Activated B cell treated with CpG ODN at 0.5 μM for 24 hours (primary cell): ENCODE measurements around the gene MTURN. TPM values are rescaled to one million over a fixed set of nuclear protein-coding genes. Genes with fewer than 3 reads are reported as not detected.
A peak's percentile ranks its signal among the peaks of the same experiment; 100 is the strongest.

ENCODE experiments used
- ATAC-seq: fragments of 200-7000 bp; cut with Tn5 transposase; one replicate; pipeline ENCODE4 v1.10.0; 2021; ENCODE audit warnings: low read depth, mild to moderate bottlenecking, moderate library complexity
- CTCF ChIA-PET: fragments of 350-600 bp; sonication (Branson Sonifier 250); formaldehyde crosslinking; loops from one replicate; lab custom pipeline; 2021; ENCODE audit warnings: antibody characterized with exemption; lab: Charles Lee
- POLR2A ChIA-PET: fragments of 350-600 bp; sonication (Branson Sonifier 250); formaldehyde crosslinking; loops from one replicate; lab custom pipeline; 2021; ENCODE audit warnings: antibody characterized with exemption; lab: Charles Lee
- DNase-seq: peaks from one replicate; pipeline ENCODE4 v3.0.0; 2022
- H3K27ac Mint-ChIP-seq: one replicate; pipeline ENCODE4 v1.8.0; 2020; ENCODE audit warnings: mixed read lengths
- H3K27me3 Mint-ChIP-seq: one replicate; pipeline ENCODE4 v1.8.0; 2021; ENCODE audit warnings: mixed read lengths
- H3K36me3 Mint-ChIP-seq: one replicate; pipeline ENCODE4 v1.8.0; 2021; ENCODE audit warnings: low read depth, mixed read lengths
- H3K4me1 Mint-ChIP-seq: one replicate; pipeline ENCODE4 v1.8.0; 2021; ENCODE audit warnings: mixed read lengths
- H3K4me3 Mint-ChIP-seq: one replicate; pipeline ENCODE4 v1.8.0; 2020; ENCODE audit warnings: mild to moderate bottlenecking, mixed read lengths
- H3K9me3 Mint-ChIP-seq: one replicate; pipeline ENCODE4 v1.8.0; 2020; ENCODE audit warnings: mixed read lengths
- intact Hi-C: fragments of 100-400 bp; cut with micrococcal nuclease; formaldehyde crosslinking; loops from one replicate; pipeline ENCODE4 v1.15.1; 2024
- total RNA-seq: library from RNA; stranded (reverse); gene quantifications from 2 replicates; pipeline ENCODE4 v1.2.3, GENCODE V29; 2022
- TF ChIP-seq, protein P1 (sequence below): fragments of 200-600 bp; IDR thresholded peaks from one replicate; pipeline ENCODE4 v1.8.0; 2022; ENCODE audit warnings: antibody characterized with exemption, mild to moderate bottlenecking

Gene MTURN
- total RNA-seq, 1 donor from 2014 or later: 4.6 TPM

DNA sequence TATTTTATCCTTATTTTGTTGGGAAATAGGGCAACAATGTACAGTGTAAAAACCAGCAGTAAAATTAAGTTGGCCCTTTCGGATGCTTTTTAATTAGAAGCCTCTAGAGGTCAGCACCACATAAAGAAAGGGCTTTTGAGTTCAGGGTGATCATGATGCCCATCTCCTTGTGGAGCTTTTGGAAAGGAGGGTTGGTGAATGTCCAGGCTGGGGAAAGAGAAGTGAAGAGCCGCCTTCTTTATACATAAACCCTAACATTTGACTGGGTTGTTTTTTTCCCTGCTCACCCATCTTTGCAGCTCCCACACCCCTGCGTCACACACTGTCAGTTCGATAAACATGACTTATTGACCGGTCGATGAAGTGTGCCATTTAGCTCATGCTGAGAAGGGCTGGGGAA lies 29.8 kb downstream of the MTURN start:
- peak overlapping the region; percentile 38 for H3K27ac Mint-ChIP-seq
- H3K27me3 Mint-ChIP-seq: no peaks in the 10 kb centered on the region
- H3K9me3 Mint-ChIP-seq: no peaks in the 10 kb centered on the region
- H3K4me3 Mint-ChIP-seq: no peak overlapping the region
- intact Hi-C loops: loop anchor here (1.0 to 5.0 kb wide), 10 partner anchors 62 to 400 kb away; partner anchors contain the start of genes GGCT and ZNRF2
- ChIA-PET CTCF (interaction anchor here (0.6 to 3.0 kb wide), 20 partner anchors 14 to 400 kb away, joined by 3 to 37 read pairs (median 4); partner anchors contain the start of genes MTURN and ZNRF2), POLR2A (interaction anchor here (1.2 to 2.1 kb wide), 3 partner anchors 15 to 158 kb away, joined by 3 to 13 read pairs (median 4); partner anchors contain the start of gene ZNRF2)
- peaks cover 39% of the 10 kb centered on the region for H3K4me1 Mint-ChIP-seq
- DNase-seq: no peak
- ATAC-seq: peak; percentile 49
- no peaks in the 10 kb centered on the region for H3K36me3 Mint-ChIP-seq
- TF ChIP-seq, protein P1, sequence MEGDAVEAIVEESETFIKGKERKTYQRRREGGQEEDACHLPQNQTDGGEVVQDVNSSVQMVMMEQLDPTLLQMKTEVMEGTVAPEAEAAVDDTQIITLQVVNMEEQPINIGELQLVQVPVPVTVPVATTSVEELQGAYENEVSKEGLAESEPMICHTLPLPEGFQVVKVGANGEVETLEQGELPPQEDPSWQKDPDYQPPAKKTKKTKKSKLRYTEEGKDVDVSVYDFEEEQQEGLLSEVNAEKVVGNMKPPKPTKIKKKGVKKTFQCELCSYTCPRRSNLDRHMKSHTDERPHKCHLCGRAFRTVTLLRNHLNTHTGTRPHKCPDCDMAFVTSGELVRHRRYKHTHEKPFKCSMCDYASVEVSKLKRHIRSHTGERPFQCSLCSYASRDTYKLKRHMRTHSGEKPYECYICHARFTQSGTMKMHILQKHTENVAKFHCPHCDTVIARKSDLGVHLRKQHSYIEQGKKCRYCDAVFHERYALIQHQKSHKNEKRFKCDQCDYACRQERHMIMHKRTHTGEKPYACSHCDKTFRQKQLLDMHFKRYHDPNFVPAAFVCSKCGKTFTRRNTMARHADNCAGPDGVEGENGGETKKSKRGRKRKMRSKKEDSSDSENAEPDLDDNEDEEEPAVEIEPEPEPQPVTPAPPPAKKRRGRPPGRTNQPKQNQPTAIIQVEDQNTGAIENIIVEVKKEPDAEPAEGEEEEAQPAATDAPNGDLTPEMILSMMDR: no peak

DNA sequence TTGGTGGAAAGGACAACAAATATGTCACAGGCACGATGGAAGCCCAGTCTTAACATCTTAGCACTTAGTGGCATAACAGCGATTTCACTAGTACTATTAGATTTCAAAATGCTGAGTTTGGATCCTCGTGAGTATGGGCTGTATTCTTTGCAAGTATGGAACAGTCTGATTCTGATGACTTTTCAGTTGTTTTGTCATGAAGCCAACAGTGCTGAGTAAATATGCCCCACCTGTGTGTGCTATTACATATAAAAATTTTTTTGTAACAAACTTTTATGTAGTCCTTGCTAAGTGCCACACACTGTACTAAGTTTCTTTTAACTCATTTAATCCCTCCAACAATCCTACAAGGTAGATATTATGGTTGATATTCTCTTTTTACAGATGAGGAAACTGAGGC lies 30.8 kb downstream of the MTURN start:
- intact Hi-C loops: loop anchor here (2.0 kb wide), 1 partner anchor 339 kb away; the partner anchor contains the start of gene GGCT
- ChIA-PET POLR2A (interaction anchor here (2.5 kb wide), 1 partner anchor 119 kb away, joined by 8 read pairs; the partner anchor contains the start of gene ZNRF2), CTCF (interaction anchor here (1.0 to 2.1 kb wide), 2 partner anchors 13 to 398 kb away, joined by 3 to 7 read pairs; no protein-coding TSS in a partner anchor)
- H3K9me3 Mint-ChIP-seq: no peaks in the 10 kb centered on the region
- no peak for ATAC-seq
- no peaks in the 10 kb centered on the region for H3K36me3 Mint-ChIP-seq
- no peak for DNase-seq
- peaks cover 29% of the 10 kb centered on the region for H3K4me1 Mint-ChIP-seq
- no peak overlapping the region for H3K27ac Mint-ChIP-seq
- H3K27me3 Mint-ChIP-seq: no peaks in the 10 kb centered on the region
- TF ChIP-seq, protein P1: no peak
- no peak overlapping the region for H3K4me3 Mint-ChIP-seq

DNA sequence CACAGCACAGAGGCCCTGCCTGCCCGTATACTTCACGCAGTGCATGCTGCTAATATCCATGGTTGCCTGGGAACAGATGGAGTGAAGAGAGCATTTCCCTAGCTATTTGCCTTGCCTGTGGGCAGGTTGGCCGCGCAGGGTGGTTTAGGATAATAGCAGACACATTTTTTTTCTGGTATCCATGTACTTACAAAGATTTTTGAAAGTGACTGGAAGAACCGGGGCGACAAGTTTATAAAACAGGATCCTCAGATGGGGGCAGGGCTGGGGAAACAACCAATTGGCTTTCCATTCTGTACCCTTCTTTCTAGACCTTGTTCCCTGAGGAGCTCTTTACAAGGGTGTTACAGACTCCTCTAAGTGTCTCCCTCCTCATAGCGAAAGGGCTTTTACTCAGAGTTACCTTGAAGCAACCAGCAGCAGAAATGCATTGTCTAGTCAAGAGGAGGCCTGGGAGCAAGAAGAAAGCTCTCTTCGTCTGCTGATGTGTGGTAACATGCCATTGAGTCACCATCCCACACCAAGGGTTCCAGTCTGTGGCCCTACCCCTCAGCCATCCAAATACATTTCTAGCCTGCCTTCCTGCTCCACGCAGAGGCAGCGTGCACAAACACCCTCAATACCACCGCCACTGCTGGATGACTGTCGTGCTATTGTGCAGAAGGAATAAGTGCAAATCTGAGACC lies 31.5 kb downstream of the MTURN start:
- TF ChIP-seq, protein P1: no peak
- DNase-seq (no peak), ATAC-seq (no peak)
- no peak overlapping the region for H3K27ac Mint-ChIP-seq
- ChIA-PET POLR2A (interaction anchor here (1.0 to 2.5 kb wide), 2 partner anchors 13 to 118 kb away, joined by 3 to 8 read pairs; partner anchors contain the start of gene ZNRF2), CTCF (interaction anchor here (0.8 to 2.1 kb wide), 3 partner anchors 12 to 398 kb away, joined by 3 to 7 read pairs (median 3); no protein-coding TSS in a partner anchor)
- no peak overlapping the region for H3K4me3 Mint-ChIP-seq
- peaks cover 29% of the 10 kb centered on the region for H3K4me1 Mint-ChIP-seq
- intact Hi-C loops: no loop called here
- no peaks in the 10 kb centered on the region for H3K9me3 Mint-ChIP-seq
- no peaks in the 10 kb centered on the region for H3K27me3 Mint-ChIP-seq
- H3K36me3 Mint-ChIP-seq: no peaks in the 10 kb centered on the region

DNA sequence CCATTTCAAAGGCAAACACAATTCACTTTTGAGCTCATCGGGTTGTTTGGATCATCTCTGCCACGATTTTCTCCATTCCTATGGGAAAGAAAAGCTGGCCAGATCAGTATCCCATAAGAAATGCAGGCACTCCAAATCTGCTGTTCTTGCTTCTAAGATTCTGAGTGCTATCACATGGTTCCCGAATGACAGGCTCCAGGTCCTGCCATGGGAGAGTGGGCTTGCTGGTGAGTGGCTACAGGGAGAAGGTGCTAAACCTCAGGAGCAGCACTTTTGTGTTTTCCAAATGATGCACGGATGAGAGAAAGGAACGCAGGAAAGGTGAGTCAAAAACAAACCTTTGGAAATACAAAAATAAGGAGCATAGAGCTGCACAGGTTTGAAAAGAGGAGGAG lies 32.1 kb downstream of the MTURN start:
- Mint-ChIP-seq H3K9me3 (no peaks in the 10 kb centered on the region), H3K4me3 (no peak overlapping the region), H3K36me3 (no peaks in the 10 kb centered on the region), H3K4me1 (peaks cover 29% of the 10 kb centered on the region), H3K27ac (no peak overlapping the region), H3K27me3 (no peaks in the 10 kb centered on the region)
- TF ChIP-seq, protein P1: no peak
- no peak for ATAC-seq
- CTCF ChIA-PET: interaction anchor here (0.8 to 2.1 kb wide), 3 partner anchors 12 to 397 kb away, joined by 3 to 7 read pairs (median 3); no protein-coding TSS in a partner anchor
- POLR2A ChIA-PET: interaction anchor here (1.0 to 2.5 kb wide), 2 partner anchors 12 to 117 kb away, joined by 3 to 8 read pairs; partner anchors contain the start of gene ZNRF2
- no peak for DNase-seq
- intact Hi-C loops: no loop called here

DNA sequence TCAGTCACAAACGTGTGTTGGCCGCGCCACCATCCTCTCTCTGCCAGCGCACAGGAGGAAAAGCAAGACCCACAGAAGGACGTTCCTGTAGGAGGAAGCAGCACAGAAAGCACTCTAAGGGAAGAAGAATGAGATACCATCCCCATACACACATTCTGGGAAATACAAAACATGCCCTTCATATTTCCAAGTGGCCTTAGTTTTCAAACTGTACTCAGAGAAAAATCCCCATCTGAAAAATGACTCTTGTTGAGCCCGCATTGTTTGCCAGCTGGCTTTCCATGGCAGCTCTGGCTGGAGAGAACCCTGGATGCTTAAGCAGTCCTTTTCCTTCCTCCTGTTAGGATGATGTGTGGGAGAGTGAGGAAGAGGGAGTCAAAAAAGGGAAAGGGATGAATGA lies 33.1 kb downstream of the MTURN start:
- TF ChIP-seq, protein P1: no peak
- H3K27ac Mint-ChIP-seq: no peak overlapping the region
- no peaks in the 10 kb centered on the region for H3K27me3 Mint-ChIP-seq
- no peak overlapping the region for H3K4me3 Mint-ChIP-seq
- H3K36me3 Mint-ChIP-seq: no peaks in the 10 kb centered on the region
- ATAC-seq (no peak), DNase-seq (no peak)
- H3K4me1 Mint-ChIP-seq: peaks cover 19% of the 10 kb centered on the region
- ChIA-PET CTCF (no interaction called here), POLR2A (interaction anchor here (2.5 kb wide), 1 partner anchor 116 kb away, joined by 8 read pairs; the partner anchor contains the start of gene ZNRF2)
- H3K9me3 Mint-ChIP-seq: no peaks in the 10 kb centered on the region
- intact Hi-C loops: no loop called here
